Superior temporal gyrus (tissue), 1 donor: ENCODE measurements around the gene BANF1.
A peak's percentile ranks its signal among the peaks of the same experiment; 100 is the strongest.

Experiments used
- DNase-seq: peaks from one replicate; pipeline ENCODE4 v3.0.0-alpha.2; 2016; ENCODE audit errors: extremely low spot score

BANF1 gene

GRCh38 chr11:66039765-66040164 lies 37.5 kb downstream of the BANF1 start:
- DNase-seq, result no peak

DNA sequence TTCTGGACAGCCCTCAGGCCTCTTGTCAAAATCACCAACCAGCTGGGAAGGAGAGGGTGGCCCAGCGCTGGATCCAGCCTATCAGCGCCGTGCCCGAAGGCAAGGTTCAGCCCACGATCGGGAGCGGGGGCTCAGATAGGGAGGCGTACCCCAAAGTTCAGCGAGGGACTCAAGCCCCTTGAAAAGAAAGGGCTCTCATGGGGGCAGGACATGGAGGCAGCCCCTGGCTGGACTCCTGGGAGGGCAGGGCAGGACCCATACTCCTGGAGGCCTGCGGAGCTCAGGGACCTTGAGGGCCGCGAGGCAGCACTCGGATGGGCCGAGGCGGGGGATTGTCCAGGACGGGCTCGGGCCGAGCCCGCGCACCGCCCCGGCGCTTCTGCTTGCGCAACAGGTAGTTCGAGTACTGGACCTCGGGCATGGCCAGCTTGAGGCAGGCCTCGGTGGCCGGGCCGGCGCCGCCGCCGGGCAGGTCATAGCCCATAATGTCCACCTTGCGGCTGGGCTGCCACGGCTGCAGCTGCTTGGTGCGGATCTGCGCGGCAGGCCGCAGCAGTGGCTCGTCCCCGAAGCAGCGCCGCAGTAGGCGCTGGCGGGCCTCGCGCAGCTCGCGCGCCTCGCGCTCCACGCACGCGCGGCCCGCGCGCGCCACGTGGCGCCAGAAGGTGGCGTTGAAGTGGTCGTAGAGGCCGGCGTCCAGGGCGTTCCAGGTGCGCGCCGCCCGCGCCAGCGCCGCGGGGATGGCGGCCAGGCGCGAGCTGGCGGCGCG lies 40.1 kb downstream of the BANF1 start:
- DNase-seq, result no peak

- DNase-seq, result no peak
These were observed 40.9 kb downstream of the BANF1 start for GRCh38 chr11:66042996-66043906.

GRCh38 chr11:66044757-66045156 lies 42.5 kb downstream of the BANF1 start:
- DNase-seq, result no peak

- DNase-seq, result peak; percentile 83
These were observed 42.9 kb downstream of the BANF1 start for GRCh38 chr11:66045177-66045639.

DNA sequence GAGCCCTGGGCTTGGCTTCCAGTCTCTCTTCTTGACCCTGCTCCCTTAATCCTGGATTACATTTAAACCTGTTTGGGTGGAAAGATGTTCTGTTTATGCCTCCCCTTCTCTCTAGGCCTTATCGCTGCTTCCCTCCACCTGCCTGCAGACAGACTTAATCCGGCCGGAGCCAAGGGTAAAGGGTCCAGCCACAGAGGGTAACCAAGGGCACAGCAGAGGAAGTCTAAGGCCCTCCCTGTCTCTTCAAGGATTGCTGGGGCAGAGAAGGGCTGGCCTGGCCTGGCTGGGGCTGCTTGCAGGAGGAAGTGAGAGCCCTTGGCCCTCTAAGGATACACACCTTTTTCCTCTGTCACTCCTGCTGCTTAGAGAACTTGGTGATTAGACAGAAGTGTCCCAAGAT lies 44.6 kb downstream of the BANF1 start:
- DNase-seq, result no peak

DNA sequence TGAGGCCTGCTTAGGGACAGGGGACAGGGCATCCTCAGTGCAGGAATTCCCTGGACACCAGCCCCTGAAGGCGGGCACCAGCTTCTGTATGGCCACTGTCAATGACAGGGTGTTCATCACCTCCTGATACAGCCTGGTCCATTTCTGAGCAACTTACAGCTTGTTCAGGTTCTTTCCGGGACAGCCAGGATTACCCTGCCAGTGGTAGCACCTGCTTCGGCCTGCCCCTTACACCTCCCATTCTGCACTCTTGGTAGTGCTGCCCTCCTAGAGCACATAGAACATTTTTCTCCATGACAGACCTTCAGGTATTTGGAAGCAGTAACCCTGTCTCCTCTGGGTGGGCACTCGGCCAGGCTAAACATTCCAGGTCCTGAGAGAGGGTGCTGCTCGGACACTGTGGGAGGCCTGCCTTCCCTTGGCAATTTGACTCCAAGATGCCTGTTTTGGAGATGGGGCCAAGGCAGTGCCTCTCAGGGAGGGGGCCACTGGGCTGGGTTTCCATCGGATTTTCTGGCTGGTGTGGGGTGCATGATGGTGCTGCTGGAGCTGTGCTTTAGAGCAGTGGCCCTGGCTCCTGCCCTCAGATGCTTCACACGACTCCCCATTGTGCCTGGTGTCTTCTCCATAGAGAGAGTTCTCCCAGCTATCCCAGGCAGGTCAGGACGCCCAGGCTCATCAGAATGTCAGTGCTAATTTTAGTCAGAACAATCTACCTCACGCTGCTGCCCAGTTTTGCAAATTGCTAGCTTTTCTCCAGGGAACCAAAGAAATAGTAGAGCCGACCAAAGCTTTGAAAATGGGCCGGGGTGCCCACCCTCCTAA lies 45.5 kb downstream of the BANF1 start:
- DNase-seq, result no peak

DNA sequence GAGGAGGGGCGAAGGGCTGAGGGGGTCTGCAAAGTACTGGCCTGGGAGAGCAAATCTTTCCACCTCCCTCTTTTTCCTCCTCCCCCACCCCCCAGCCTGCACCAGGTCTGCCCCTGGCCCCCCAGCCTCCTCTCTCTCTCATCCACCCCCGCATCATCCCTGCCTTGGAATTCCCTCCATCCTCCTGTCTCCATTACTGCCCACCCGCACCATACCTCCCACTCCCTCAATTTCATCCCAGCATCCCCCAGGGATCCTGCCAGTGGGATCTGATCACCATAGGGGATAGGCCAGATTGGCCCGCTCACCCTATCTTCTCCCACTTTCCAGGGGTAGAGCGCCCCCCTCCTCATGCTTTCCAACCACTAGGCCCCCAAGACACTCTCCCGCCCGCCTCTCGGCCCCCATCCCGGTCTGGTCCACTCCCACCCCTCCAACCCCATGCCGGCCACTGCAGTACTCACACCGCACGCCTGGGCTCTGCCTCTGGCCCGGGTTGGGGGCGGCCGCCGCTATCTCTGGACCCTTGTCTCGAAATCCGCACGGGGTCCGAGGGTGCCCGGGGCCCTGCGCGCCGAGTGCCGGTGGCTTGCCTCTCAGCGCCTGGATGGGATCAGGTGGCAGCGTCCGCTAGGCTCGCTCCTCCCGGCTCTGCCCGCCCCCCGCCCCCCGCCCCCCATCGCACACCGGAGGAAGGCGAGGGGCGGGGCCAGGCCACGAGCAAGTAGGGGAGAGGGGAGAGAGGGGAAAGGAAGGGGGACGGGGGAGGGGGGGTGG lies 46.4 kb downstream of the BANF1 start, which contains the start of gene GAL3ST3:
Gene GAL3ST3, minus strand, starts transcription at position 615 of the 777 bp plus-strand sequence. CDS start 3,746 bp downstream, outside the sequence.
- no peak for DNase-seq

DNA sequence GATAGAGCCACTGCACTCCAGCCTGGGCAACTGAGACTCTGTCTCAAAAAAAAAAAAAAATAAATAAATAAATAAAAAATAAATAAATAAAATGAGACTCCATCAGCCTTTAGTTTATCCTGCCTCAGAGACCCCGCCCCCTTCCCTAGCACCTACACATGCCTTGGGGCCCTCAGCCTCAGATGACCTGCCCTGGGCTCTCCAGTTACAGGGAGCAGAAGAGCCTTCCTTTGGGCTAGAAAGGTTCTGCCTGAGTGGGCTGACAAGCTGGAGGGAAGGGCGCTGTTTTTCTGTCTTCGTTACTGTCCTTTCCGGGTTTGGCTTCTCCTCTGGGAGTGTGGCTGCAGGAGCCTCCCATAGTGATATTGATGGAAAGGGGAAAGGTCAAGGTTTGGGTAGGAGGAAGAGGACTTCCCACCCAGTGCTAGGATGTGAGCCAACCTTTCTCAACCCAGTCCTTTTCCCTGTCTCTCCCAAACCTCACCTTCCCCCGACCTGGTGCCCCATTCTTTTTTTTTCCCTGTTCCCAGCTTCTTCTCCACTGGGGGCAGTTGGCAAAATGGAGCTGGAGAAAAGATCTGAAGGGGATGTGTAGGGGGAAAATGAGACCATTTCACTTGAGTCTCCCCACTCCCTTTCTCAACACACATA lies 48.4 kb downstream of the BANF1 start:
- no peak for DNase-seq

- no peak for DNase-seq
These were observed 49.1 kb downstream of the BANF1 start for GRCh38 chr11:66051371-66051765.

DNA sequence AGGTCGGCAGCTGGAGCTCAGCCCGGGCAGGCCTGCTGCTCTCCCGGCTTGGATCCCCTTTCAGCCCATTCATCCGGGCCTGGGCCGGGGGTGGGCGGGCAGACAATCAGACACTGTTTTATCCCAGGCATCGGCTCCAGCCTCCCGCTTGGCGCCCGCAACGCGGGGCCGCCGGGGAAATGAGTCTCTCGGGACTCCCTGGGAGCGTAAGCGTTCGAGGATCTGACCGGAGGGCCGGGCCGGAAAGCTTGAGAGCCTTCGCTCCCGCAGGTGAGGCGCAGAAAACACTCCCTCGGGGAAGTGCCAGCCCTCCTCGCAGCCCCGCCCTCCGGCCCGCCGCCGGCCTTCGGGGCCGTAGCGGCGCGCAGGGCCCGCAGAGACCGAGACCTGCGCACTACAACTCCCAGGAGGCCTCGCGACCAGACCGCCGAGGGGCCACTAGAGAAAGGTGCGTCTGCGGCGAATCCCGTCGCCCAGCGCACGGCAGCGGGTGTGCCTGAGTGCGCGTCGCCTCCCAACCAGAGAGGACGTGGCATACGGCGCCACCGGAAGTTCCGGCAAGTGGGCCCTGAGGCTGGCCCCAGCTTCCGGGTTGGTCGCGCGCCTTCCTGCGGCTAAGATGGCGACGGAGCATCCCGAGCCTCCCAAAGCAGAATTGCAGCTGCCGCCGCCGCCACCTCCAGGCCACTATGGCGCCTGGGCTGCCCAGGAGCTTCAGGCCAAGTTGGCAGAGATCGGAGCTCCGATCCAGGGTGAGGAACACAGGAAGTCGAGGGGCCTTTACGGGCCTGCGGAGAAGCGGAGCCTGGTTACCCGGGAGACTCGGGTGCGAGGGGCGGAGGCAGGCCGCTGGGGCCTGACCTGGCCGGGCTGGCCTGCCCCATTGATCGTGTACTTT lies 49.7 kb downstream of the BANF1 start, which contains the start of gene SF3B2:
Gene SF3B2, plus strand, starts transcription at position 599 of the 898 bp plus-strand sequence. Its CDS starts 21 bp downstream, at position 620.
- DNase-seq, result peak; percentile 98

- no peak for DNase-seq
These were observed 50.3 kb downstream of the BANF1 start for GRCh38 chr11:66052664-66052982.
